ENCODE data around the gene CLIP3.

DNA sequence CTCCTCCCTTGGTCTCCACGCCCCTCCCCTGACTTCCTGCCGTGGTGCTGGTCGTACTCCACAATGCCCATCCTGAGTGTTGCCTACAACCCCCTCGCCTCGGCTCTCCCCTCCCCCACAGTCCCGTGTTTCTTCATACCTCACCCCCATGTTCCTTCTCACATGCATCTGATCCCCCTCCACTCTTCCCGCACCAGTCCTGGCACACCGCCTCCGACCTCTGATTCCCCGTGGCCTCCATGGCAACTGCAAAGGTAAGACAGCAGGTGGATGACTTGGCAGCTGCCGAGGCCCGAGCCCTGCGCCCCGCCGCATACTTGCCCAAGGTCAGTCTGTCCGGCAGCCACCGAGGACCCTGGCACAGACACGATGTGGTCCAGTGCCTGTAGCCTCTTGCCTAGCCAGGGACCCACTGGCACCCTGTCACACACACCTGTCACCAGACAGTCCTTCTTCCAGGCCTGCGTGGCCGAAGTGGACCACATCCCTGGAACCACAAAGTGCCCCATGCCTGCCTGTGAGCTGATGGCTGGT lies 53.8 kb downstream of the CLIP3 start:
- TF ChIP-seq, protein P1, sequence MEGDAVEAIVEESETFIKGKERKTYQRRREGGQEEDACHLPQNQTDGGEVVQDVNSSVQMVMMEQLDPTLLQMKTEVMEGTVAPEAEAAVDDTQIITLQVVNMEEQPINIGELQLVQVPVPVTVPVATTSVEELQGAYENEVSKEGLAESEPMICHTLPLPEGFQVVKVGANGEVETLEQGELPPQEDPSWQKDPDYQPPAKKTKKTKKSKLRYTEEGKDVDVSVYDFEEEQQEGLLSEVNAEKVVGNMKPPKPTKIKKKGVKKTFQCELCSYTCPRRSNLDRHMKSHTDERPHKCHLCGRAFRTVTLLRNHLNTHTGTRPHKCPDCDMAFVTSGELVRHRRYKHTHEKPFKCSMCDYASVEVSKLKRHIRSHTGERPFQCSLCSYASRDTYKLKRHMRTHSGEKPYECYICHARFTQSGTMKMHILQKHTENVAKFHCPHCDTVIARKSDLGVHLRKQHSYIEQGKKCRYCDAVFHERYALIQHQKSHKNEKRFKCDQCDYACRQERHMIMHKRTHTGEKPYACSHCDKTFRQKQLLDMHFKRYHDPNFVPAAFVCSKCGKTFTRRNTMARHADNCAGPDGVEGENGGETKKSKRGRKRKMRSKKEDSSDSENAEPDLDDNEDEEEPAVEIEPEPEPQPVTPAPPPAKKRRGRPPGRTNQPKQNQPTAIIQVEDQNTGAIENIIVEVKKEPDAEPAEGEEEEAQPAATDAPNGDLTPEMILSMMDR (conservative IDR thresholded peaks at IDR 0.05): no peak
- TF ChIP-seq EZH2 (IDR thresholded peaks at IDR 0.05; ENCODE audit: low read depth): no peak
